Stimulated activated CD4-positive, alpha-beta T cell treated with anti-CD3 and anti-CD28 coated beads, Interleukin-4, amount 100 ng/mL, for 48 hours (primary cell): ENCODE results near the gene MBNL3.
A peak's percentile ranks its signal among the peaks of the same experiment; 100 is the strongest.

Experiments
- DNase-seq, 2 donors: peaks; one replicate each; pipeline ENCODE4 v3.0.0-alpha.2; 2020; ENCODE audit warnings: low read depth in 2 of 2

The MBNL3 gene, protein sequence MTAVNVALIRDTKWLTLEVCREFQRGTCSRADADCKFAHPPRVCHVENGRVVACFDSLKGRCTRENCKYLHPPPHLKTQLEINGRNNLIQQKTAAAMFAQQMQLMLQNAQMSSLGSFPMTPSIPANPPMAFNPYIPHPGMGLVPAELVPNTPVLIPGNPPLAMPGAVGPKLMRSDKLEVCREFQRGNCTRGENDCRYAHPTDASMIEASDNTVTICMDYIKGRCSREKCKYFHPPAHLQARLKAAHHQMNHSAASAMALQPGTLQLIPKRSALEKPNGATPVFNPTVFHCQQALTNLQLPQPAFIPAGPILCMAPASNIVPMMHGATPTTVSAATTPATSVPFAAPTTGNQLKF

DNA sequence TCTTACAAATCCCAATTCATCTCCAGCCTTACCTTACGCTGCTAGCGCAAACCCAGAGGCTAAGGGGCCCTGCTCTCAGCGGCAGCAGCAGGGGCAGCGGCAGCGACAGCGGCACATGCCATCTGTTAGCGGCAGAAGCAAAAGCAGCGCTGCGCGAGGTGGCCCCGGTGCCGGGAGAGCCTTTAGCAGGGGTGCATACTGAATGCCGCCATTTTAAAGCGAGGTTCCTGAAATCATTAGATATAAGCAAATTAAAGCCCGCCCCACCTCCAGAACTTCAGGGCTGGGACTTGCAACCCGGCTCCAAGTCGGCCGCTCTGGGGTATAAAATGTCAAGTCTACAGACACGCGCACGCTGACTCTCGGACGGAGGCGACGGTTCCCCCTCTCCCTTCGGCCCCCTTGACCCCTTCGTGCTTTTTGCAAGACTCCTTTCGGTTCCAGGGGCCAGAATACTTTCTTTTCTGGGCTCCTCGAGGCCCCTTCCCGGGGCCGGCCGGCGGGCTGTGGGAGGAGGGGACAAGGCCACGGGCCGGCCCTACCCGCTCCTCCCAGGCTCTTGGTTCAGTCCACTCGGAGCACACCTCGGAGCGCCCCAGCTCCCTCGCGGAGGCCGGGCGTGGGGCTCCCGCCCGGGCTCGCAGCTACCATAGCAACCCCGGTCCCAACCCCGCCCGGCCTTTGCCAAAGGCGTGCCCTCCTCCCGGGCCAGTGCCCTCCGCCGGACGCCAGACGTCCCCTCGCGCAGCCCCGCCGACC lies at the start of gene MBNL3:
Gene MBNL3, minus strand, starts transcription at position 220 of the 759 bp plus-strand sequence. CDS start 49,427 bp downstream, outside the sequence.
- peak; percentile 32 to 38 for DNase-seq

DNA sequence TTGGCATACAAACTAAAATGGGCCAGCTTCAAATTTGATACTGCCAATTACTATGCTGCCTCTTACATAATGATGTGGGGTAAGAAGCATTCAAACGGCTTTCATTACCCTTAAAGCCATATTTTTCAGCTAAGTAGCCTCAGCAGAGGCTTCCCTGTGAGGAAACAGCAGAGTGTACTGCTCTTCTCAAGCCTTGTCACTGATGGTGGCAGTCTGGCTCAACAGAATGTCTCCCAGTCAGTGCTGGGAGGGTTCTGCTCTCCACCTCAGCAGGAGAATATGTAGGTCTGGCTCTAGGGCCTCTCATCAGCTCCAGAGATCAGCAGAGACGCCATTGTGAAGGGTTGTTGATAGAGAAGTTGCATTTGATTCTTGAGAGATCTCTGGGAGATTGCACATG lies 44.6 kb upstream of the MBNL3 start:
- DNase-seq = no peak

DNA sequence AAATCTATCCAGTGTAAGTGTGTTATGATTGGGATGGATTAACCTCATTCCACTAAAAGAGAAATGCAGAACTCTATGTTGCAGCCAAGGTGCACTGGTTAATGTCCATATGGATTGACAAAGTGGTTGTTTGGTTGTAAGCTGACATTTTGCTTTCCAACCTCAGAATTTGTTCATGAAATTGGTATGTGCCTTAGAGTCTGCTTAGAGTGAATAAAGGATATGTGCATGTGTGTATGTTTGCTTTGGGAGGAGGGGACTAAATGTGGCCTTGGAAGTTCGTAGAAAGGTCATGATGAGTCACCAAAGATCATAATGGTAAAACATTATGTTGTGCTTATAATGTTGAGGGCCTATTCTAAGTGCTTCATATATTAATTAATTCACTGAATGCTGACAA lies 44.1 kb upstream of the MBNL3 start:
- no peak for DNase-seq

DNA sequence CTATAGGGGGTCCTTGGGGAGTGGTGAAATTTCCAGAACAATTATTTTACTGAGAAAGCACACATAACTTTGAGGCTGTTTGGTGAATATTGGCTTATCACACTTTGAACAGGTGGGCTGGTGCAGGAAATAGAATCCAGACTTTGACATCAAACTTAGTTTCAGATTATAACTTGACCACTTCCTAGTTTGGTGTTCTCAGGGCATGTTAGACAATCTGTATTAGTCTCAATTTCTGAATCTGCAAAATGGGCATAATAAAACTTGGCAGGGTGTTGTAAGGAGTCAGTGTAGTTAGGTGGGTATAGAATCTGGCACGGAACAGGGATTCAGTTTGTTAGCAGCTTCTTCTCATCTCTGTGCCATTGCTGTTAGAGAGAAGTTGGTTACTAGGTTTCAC lies 43.3 kb upstream of the MBNL3 start:
- DNase-seq = no peak

DNA sequence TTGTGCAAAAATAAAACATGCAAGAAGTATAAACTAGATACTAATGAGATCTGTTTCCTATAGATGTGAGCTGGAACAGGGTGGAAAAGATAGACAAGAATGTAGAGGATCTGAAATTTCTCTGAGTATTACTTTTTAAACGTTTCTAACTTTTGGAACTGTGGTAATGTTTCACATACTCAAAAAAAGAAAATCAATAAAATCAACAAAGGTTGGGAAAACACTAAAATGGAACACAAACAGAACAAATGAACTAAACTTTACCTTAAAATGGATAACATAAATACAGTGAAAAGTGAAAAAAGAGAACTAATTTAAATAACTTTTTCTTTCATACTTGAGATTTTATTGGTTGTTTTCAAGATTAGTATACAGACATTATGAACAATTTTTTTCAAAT lies 32.0 kb upstream of the MBNL3 start:
- no peak for DNase-seq

DNA sequence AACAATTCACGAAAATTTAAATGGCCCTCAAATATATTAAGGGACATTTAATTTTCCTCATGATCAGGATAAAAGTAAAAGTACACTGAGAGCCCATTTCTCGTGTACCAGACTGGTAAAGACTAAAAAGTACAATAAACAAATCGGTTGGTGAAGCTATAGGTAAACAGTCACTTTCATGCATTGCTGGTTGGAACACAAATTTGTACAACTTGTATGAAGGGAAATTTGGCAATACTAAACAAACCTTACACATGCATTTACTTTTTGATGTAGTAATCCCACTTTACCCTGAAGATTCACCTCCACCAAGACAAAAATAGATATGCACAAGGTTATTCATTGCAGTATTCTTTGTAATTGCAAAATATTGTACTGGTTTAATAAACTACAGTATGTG lies 31.4 kb upstream of the MBNL3 start:
- no peak for DNase-seq

DNA sequence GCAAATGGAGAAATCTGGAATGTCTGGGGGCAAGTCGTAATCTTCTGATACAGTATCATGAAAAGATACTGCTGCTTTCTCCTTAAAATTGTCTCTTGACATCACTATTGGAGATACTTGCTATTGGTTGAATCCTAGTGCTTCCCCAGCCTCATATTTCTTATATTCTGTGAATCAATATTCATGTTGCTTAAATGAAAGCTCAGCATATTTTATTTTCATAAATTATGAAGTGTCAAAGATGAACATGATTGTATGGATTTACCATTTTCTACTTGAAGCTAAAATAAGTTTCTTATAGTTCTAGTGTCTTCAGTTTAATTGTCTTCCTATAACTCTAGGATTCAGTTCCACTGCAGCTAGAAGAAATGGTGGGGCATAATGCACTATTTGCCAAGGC lies 29.6 kb upstream of the MBNL3 start:
- DNase-seq = no peak

DNA sequence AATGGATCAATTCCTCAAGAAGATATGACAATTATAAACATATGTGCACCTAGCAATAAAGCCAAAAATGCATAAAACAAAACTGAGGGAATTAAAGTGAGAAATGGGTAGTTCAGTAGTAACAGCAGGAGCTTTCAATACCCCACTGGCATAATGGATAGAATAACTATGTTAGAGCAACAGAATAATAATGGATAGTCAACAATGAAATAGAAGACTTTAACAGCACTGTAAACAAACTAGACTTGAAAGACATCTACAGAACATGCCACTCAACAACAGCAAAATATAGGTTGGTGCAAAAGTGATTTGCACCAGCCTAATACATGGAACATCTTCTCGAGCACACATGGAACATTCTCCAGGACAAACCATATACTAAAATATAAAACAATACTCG lies 20.0 kb upstream of the MBNL3 start:
- no peak for DNase-seq

DNA sequence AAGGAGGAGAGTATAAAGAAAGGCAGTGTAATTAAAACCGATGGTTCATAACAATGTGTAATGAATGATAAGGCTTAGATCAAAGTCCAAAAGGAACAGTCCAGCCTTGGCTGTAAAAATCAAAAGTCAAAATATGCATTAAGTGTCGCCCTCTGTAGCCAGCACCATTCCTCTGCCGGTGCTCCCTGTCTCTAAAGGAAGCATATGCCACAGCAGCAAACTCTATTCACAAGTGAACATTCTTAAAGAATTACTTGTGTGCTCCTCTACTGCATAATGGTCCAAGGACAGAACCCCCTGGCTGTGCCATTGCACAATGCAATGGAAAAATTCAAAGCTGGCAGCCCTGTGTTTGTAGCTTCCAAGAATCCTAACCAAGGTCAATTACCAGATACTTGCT lies 16.3 kb upstream of the MBNL3 start:
- no peak for DNase-seq

DNA sequence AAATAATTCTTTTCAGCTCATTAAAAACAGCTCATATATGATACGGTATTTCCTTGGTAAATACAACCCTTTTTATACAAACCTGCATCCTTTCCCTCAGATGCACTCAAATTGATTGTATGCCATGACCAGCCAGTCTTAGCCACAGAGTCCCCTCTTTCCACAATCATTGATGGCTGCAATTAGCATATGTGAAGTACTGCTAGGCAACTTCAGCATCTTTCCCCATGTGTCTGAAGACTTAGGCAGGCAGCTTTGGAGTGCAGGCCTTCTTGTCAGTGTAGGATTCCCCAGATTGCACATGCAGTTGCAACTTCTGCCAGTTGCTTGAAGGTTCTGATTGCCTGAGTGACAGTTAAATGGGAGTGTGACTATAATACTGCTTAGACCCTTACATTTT lies 15.6 kb upstream of the MBNL3 start:
- no peak for DNase-seq

DNA sequence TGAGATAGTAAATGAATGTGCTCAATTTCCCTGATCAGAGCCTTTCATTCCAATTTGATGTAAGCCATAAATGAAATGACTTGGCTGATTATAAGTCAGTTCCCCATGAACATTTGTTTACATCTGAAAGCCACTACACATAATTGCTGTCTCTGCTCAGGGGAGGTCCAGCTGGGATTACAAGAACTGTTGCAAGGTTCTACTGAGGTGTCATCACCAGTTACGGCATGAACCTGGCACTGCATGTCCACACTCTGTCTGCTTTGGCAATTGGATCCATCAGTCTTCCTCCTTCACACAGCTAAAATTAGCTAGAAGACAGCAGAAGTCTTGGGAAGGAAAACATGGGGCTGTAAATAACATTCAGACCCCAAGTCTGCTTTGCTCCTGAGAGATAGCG lies 12.8 kb upstream of the MBNL3 start:
- DNase-seq = no peak

DNA sequence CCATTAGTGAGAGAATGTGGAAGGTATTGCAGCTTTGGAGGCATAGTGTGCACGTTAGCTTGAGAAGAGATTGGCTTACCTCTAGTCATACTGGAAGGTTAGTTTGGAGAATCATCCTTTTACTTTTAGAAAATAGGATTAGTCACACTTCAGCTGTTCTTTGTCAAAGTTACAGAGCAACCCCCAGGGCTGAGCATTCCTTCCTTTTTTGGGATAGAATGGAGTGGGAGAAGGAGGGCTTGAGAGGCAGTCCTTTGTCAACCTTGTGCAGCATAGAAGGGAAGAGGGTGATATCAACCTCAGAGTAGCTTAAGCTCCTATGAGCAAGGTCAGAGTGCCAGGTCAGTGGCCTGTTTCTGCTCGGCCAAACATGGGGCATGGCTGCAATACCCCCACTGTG lies 8.6 kb upstream of the MBNL3 start:
- DNase-seq = no peak

DNA sequence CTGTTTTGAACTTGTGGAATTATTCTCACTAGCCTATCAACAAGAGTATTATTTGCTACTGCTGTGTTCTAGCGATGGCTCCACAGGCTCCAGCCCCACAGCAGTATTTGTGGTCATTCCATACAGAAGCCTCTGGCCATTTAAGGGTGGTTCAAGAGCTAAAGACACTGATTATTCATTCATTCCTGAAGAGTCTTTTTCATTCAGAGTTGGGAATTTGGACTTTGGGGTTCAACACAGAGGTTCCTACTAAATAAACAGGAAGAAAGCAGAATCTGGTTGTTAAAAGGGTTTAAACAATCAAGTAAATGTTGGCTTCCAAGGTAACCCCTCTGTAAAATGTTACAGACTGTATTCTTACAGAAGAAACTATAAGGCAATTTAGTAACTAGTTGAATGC lies 4.3 kb upstream of the MBNL3 start:
- DNase-seq = no peak

DNA sequence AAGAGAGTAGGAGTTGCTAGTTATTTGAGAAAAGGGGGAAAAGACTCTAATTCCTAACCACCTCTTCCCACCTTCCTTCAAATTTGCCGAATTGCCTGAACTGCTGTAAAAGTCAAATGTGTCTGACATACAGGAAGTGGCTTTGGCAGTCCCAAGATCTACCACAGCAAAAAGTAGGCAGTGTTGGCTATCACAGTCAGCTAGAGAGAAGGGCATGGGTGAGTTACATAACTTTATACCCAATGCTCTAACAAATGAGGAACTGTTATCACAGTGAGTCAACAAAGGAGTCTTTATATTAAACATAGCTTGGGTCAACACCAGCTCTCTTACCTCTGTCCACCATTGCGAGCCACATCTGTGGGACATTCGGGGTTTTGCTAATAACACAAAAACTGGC lies 2.4 kb upstream of the MBNL3 start:
- DNase-seq = no peak

DNA sequence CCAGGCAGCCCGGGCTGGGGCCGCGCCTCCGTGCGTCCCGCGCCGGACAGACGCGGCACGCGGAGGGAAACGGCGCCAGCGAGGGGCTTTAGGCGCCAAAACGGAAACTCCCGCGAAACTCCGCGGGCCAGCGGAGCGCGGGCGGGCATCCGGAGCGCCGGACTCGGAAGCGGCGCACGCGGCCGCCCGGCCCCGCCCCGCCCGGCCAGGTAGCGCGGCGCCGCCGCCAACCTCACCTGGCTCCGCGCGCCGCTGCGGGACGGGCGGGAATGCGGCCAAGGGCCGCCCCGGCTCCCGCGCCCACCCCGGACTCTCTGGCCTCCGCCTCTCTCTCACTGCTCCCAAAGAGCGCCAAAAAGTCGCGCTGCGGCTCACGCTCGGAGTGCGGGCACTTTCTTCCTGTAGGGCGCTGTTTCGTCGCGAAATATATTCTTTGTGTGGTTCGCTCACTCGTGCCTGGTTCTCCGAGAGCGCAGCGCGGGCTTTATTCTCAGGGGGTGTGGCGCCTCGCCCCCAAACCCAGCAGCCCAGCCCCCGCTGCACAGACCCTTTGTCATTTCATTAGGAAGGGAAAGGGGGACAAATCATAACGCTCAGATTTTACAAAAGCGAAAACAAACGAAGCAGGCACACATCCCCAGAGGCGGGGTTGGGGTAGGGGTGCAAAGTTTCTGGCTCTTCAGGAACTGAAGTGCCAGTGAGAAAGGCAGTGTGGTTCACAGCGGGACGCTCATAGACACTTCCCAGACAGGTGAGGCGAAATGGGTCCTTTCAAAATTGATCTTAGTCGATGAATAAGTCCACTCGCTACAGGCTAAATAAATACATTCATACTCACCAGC lies 961 bp upstream of the MBNL3 start:
- DNase-seq = peak in 1 of 2 donors; percentile 6

DNA sequence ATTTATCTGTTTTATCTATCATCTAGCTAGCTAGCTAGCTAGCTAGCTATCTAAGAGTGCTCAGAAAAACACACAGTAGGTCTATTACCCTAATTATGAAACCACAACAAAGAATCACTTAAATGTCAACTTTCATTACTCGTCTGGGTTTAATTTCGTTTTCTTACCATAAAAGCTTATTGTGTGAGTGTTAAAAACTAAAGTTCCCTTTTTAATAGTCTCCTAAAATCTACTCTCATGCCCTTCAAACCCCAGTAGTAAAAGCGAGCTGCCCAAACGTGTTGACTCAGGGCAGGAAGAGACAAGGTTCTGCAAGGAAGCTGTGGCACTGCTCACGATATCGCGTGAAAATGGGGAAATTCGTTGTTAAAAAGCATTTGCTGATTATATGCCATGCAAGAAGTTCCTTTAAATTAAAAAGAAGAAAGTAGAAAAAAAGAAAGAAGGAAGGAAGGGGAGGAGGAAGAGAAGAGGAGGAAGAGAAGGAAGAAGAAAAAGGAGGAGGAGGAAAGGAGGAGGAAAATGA lies 595 bp downstream of the MBNL3 start:
- no peak for DNase-seq

DNA sequence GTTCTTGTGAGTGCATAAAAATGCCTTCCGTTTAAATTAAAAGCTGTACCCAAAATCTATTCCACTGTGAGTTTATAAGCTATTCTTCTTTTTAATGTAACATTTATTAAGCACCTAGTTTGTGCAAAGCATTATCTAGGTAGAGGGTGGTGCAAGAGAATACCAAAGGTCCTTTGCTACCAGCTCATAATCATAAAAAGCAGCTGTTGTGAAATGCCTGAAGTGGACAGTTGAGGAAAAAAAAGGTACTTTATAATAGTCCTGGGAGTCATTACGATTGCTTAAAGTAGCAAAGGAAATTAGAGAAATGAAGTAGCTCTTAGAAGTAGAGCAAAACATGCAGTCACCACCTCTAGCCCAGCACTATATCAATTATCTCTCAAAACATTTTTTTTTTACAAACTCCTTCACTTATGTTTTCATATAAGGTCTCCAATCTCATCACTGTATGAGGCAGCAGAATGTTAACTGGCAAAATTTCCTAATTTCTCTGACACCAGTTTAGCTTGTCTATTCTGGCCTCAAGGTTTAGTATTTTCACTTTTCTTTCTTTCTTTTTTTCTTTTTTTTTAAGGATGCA lies 2.1 kb downstream of the MBNL3 start:
- DNase-seq = no peak

DNA sequence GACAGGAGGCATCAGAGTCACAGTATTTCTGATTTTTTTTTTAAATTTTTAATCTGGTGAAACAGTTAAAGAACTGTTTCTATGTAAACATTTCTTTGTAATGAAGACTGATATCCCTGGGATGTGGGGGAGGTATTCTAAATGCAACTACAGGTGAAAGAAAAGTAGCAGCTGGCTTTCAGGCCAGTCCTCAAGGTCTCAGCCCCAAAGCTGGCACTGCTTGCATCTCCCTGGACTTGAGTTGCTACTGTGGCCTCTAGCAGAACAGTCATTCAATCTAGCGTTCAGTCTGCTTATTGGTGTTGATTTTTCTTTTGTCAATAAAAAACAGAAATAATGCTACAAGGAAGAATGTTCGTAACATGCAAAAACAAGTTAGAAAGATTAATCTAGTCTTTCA lies 4.9 kb downstream of the MBNL3 start:
- no peak for DNase-seq

DNA sequence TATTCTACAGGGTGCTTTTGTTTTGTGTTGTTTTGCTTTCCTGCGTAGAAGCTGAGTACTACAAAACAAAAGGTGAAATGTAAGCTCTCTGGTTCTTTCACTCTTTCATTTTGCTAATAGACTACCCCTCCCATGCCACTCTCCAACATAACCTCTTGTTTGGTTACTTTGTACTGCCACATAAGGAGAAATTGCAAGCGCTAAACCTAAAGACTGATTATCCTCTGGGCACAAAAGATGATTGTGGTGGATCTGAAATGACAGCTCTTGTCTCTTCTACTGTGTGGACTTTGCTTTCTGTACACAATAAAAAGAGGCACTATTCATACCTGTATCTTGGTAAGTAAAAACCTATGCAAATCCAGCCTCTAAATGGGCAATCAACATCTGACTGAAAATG lies 5.3 kb downstream of the MBNL3 start:
- DNase-seq = no peak

DNA sequence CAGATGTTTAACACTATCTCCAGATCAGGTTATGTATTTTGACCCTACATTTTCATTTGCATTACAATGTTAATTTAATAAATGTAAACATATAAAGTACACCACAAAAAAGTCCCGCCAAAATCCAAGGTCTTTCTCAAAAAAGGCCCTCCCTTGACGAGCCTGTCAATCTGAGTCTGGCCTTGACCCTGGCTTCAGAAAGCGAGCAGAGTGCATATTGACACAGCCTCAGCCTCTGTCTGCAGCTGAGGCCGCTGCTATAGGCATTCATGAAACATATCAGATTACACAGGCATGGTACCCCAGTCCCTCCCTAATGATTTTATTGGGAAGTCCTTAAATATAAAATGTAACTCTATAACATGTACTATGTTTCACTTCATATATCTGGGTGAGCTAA lies 6.2 kb downstream of the MBNL3 start:
- no peak for DNase-seq

DNA sequence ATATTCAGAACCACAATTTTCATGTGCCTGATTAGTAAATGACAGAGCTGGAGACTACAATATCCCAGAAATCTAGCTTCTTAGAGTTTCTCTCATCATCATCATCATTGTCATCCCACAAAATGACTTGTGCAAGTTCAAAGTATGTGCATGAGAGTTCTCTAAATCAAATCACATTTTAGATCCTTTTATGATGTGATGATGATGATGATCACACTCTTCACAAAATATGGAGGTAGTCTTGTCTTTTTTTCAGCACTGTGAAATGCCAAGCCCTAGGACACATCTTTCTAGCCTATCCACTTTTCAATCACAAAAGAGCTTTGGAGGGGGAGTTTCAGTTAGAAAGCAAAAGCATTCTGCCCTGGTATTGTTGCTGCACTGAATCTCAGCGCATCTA lies 7.4 kb downstream of the MBNL3 start:
- no peak for DNase-seq
